GM19099 (cell line): ENCODE measurements around the gene ENDOV.

ENCODE experiments used
- POLR2A ChIP-seq: IDR thresholded peaks from 3 replicates; pipeline ENCODE4 v1.6.1; 2011; ENCODE audit warnings: low read depth; ENCODE audit not compliant: insufficient read length; ENCODE audit errors: extremely low read depth

The ENDOV gene

DNA sequence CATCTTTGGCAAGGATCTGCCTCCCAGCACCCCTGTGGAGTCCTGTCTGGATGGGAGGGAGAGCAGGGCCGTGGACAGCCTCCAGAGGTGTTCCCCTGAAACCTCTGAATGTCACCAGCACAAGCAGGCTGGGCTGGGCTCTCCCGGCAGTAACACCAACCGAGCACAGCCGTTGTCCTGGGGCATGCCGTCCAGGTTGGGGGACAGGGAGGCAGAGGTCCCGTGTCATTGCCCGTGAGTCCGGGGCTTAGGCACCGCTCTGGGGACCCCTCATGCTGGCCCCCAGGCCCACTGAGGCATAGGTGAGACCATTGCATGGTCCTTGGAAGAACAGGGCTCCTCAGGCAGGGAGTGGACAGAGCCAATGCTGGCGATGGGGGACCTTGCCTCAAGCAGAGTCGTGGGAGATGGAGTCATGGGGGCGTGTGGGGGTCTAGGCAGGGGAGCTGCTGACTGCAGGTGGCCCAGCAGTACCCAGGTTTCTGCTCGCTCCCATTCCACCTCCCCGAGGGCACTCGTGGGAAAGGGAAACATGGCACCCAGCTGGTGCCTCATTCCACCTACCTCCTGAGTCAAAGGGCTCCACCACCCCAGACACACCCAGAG, 17.5 kb downstream of the ENDOV start:
- TF ChIP-seq POLR2A = no peak

DNA sequence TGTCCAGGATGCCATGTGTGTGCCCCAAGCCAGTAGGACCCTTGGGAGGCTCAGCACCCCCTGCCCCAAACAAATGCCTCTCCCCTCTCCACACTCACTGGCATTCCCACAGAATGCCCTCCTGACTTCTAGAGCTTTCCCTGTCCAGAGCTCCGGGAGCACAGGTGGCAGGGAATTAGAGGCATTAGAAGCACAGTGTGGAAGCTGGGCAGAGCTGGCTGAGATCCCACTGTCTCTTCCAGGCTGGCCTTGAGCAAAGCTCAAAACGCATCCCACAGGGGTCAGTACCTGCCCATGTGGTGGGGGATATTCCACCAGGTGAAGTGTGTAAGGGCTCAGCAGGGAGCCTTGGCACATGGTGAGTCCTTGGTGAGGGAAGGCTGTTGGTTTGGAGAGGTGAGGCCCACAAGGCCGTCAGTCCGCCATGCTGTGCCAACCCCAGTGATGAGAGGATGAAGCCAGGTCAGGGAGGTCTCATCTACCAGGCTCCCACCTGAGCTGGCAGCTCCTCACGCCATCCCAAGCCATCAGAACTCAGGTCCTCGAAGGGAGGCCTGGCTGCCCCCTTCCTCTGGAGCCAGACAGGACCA, 18.1 kb downstream of the ENDOV start:
- no peak for TF ChIP-seq POLR2A

DNA sequence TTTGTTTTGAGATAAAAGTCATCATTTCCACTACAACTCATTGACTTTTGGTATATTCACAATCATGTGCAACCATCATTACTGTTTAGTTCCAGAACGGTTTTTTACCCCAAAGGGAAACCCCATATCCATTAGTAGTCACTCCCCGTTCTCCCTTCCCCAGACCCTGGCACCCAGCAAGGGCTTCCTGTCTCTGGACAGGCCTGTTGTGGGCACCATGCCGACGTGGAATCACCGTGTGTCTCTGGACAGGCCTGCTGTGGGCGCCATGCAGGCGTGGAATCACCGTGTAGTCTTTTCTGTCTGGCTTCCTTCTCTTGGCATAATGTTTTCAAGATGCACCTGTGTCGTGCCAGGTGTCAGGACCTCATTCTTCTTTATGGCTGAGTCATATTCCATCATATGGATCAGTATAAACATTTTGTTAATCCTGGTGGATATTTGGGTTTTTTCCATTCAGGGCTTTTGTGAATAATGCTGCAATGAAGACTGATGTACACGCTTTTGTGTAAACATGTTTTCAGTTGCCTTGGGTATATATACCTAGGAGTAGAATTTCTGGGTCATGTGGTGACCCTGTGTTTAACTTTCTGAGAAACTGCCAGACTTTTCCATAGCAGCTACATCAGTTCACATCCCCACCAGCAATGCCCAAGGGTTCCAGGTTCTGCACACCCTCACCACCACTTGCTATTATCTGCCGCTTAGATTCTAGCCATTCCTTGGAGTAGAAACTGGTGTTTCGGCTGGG, 19.1 kb downstream of the ENDOV start:
- no peak for TF ChIP-seq POLR2A

DNA sequence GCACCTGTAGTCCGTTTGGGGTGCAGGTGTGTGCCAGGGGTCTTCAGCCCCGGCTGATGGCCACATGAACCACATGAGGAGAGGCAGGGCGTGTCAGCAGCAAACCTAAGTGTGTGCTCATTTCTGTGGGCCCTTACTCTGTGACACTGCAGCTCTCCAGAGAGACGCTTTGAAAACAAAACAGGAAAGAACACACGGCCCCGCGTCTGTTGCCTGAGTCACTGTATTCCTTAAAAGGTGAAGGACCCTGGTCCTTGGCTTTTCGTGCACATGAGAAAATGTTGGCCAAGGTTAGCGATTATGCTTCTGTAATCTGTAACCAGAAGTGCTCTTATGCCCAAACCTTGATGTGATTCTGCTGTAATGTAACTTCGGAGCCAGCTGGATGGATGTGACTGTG, 22.6 kb downstream of the ENDOV start:
- TF ChIP-seq POLR2A = no peak

DNA sequence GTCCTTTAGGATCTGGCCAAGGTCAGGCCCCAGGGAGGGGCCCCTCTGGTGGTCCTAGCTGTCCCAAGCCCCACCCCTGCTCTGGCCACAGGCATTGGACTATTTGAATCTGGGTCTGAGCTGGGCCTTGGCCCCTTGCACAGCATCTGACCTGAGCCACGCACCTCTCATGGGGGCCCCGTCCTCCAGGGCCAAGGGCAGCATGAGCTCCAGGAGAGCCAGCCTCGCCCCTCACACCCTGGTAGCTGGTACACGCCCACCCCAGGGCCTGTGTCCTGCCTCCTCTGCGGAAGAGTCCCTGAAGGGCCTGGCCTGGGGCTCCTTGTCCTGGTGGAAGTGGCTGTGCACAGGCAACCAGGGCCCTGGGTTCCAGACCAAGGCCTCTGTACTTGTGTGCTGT, 23.8 kb downstream of the ENDOV start:
- TF ChIP-seq POLR2A = no peak

DNA sequence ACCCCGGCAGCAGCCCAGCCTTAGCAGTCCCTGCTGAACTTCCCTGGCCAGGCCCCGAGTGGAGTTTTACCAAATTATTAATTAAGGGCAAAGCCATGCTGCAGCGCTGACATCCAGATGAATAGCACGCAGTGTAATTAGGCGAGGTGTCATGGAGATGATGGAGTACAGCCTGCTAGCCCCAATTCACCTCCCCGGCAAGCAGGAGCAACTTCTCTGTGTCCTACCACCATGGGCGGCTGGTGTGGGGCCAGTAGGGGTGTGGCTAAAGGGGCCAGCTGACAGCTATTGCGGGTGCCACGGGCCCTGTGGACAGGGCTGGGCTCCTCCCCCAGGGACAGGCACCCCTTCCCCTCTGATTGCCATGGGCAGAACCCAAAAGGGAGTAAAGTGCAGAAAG, 24.5 kb downstream of the ENDOV start:
- no peak for TF ChIP-seq POLR2A

DNA sequence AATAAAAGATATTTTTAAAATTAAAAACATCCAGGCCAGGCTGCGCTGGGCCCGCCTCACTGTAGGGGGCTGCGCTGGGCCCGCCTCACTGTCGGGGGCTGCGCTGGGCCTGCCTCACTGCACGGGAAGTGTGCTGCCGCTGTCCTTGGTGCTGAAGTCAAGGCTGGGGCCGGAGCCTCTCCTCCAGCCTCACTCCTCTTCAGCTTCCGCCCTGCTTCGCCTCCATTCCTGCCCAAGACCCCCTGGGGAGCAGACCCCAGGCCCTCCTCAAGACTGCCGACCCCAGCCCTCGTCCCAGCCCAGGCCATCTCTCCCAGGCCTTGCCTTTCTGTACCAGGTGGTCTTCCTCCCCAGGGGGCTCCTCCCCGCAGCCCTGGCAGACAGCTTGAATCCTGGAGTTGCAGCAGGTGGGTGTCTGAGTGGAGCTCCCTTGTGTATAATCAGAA, 26.2 kb downstream of the ENDOV start:
- no peak for TF ChIP-seq POLR2A

DNA sequence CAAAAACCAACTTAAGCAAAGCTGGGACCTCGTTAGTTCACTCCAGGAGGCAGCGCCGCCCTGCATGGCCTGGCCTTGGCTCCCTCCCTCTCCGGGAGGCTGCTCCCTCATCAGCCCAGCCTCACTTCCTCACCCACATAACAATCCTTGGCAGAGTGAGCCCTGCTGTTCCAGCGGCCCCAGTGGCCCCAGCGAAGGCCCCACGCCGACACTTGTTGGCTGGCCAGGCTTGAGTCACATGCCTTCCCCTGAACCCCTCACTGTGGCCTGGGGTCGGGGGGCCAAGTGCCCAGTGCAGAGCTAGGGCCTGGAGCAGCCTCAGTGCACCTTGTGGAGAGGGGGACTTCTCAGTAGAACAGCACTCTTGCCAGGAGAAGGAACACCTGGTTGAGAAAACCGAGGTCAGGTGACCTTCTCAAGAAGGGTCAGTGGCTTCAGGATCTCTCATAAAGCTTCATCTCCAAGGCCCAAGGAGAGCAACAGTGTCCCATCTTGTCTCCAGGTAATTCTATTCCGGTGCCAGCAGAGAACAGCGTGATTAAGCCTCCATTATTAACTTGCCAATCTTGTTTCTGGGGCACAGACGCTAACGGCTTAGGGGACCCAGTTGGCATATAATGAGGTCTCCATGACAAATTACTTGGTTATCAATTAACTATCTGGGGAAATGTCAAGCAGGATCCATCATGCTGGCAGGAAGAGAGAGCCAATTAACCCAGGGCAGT, 26.8 kb downstream of the ENDOV start:
- TF ChIP-seq POLR2A = no peak

DNA sequence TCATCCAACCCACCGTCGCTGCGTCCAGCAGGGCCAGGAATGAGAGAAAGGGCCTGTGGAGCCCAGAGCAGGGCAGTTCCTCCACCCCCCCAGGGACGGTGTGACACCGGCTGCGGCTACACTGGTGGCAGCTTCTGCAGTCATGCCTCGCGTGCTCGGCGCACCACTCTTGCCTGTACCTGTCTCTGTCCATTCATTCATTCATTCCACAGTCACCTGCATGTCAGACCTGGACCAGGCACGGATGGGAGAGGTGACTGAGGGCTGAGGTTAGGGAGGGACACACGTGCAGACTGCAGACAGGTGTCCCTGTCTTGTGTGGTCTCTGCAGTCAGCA, 27.3 kb downstream of the ENDOV start:
- TF ChIP-seq POLR2A = no peak

DNA sequence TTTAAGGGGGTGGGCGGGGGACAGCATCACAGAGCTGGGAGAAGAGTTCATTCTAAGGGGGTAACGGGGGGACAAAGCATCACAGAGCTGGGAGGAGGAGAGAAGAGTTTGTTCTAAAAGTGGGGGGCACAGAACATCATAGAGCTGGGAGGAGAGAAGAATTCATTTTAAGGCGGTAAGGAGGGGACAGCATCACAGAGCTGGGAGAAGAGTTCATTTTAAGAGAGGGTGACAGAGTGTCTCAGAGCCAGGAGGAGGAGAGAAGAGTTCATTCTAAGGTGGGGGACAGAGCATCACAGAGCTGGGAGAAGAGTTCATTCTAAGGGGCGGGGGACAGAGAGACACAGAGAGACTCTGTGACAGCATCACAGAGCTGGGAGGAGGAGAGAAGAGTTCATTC, 27.8 kb downstream of the ENDOV start:
- no peak for TF ChIP-seq POLR2A

DNA sequence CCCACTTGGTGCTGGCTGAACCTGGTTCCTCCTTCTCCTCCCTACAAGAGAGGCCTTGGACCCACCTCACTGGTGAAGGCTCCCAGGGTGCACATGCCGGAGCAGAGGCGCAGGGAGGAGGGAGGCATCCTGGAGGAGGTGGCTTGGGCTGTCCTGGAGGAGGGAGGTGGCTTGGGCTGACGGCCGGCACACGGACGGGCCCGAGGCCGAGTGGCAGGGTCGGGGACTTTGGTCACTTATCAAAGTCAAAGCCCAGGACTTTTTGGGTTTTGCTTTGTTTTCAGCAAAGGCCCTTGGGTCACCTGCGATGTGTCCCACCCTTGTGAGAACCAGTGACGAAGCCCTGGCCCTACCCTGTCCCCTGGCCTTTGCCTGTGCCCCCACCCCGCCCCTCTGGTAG, 28.5 kb downstream of the ENDOV start:
- no peak for TF ChIP-seq POLR2A

DNA sequence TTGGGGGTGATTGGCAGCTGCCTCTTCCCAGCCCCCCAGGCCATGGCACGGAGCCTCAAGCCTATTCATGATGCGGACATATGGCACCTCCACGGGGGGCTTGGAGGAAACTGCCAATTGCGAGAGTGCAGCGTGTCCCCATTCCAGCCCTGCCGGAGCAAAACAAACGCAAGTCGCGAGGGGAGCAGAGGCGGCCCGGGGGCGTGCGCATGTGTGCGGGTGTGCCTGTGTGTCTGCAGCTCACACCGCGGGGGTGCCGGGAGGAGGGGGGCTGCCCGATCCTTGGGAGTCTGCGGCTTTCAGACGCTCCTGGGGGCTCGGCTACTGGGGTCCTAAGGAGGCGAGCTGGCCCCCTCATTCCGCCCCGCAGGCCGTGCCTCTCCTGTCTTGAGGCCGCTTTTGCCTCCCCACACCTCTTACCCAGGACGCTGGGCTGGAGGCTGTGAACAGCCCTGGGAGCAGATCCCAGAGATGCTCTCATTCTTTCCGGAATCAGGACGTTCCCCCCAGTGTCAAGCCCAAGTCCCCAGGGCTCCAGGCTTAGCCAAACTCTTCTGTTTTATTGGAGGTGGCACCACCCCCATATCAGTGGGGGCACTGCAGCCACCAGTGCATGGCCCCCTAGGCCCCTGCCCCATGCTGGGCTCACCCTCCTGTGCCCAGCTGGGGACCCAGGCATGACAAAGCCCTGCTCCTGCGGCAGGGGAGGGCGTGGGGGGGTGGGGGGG, 29.1 kb downstream of the ENDOV start:
- no peak for TF ChIP-seq POLR2A

DNA sequence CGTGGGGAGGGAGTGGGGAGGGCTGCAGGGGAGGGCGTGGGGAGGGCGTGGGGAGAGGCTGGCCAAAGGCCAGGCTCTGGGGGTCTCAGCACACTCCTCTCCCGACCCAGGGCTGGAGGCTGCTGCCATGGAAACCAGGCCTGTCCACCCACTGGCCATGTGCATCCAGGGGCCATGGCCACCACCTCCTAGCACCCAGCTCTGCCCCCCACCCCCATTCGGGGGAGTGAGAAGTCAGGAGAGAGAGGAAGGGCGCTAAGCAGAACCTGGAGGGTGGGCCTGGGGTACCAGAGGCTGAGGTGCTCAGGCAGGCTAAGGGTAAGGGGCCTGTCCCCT, 29.6 kb downstream of the ENDOV start:
- no peak for TF ChIP-seq POLR2A

DNA sequence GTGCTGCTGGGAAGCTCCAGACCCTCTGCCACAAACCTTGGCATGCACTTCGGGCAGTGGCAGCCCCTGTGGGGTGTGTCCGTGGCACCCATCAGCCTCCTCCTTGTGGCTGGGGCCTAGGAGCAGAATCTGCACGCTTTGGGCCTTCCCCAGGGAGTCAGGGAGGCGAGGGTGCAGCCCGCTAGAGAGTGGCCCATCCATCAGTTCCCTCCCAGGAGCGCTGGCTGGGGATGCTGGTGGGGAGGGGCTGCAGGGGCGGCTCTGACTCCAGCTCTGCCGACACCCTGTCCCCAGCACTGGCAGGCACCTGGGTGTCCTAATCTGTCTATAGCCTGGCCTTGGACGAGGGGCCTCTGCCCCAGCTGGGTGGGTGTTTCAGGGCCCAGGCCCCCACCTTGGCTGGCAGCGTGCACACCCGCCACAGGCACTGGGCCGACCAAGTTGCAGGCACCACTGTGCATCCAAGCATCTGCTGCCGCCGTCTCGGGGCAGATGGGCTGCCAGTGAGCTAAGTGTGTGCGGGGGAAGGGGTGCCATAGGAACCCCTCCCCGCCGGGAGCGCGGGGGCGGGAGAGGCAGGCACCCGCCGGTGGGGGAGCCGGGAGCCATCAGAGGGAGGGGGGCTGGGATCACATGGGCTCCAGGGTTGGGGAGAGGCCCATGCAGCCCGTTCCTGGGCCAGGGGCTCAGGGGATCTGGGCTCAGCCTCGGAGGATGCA, 30.2 kb downstream of the ENDOV start:
- TF ChIP-seq POLR2A = no peak

DNA sequence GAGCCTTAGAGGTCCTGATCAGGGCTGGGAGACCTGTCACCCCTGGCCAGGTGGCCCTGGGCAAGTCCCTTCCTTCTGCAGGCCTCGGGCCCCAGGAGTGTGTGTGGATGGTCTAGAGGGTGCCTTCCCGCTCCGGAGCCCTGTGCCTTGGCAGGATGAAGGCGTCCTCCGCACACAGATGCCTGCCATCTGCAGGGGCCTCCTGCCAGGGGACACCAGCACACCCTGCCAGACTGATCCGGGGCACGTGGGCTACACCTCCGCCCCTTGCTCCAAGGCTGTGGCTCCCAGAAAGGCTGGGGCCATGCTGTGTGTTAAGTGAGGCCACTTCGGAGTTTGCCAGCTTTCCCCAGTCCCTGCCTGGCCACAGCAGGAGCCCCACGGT, 30.8 kb downstream of the ENDOV start:
- TF ChIP-seq POLR2A = no peak
